Measurements from ENCODE around the gene GSTO2.

DNA sequence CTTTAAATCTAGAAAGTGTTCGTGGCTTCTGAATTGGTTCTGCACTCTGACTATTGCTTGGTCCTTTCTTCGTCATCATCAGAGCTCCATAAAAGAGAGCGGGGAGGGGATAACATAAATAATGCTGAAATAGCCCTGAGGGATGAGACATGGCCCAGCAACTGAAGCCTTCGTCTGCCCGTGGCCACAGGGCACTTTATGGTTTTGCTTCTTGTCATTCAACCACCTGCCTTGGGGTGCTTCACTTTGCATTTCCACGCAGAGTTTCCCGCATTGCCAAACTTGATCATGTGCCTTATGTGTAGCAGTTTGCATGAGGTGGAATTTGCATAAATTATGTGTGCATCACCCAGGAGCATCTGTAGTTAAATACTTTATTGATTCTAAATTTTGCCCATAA is 15.9 kb downstream of the GSTO2 start:
- TF ChIP-seq, protein P1, sequence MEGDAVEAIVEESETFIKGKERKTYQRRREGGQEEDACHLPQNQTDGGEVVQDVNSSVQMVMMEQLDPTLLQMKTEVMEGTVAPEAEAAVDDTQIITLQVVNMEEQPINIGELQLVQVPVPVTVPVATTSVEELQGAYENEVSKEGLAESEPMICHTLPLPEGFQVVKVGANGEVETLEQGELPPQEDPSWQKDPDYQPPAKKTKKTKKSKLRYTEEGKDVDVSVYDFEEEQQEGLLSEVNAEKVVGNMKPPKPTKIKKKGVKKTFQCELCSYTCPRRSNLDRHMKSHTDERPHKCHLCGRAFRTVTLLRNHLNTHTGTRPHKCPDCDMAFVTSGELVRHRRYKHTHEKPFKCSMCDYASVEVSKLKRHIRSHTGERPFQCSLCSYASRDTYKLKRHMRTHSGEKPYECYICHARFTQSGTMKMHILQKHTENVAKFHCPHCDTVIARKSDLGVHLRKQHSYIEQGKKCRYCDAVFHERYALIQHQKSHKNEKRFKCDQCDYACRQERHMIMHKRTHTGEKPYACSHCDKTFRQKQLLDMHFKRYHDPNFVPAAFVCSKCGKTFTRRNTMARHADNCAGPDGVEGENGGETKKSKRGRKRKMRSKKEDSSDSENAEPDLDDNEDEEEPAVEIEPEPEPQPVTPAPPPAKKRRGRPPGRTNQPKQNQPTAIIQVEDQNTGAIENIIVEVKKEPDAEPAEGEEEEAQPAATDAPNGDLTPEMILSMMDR (IDR thresholded peaks at IDR 0.05; ENCODE audit: insufficient read depth, low read depth, low read length): no peak
- TF ChIP-seq EZH2 (IDR thresholded peaks at IDR 0.05; ENCODE audit: insufficient read depth, low read length): no peak
